GM06990 (cell line): ENCODE results near the gene PRIM1.
A peak's percentile ranks its signal among the peaks of the same experiment; 100 is the strongest.
"Not testable (repeated sequence)": the region's sequence is repeated elsewhere in the genome, so short reads cannot be mapped to it uniquely, and the experiment has no call there.

Experiments used
- DNase-seq: peaks from one replicate; pipeline ENCODE4 v3.0.0-alpha.2; 2011; ENCODE audit not compliant: insufficient read length; ENCODE audit errors: extremely low read depth
- H3K27me3 ChIP-seq: replicated peaks from 2 replicates; pipeline ENCODE4 v1.6.0; 2011; ENCODE audit warnings: low read length; ENCODE audit not compliant: control insufficient read depth, insufficient read depth
- H3K36me3 ChIP-seq: 2 replicates; pipeline ENCODE4 v1.5.1; 2011; ENCODE audit warnings: low read length; ENCODE audit not compliant: control insufficient read depth, insufficient read depth
- H3K4me3 ChIP-seq: replicated peaks from 2 replicates; pipeline ENCODE4 v1.5.1; 2011; ENCODE audit warnings: low read depth, mild to moderate bottlenecking, control low read depth, low read length
- TF ChIP-seq, protein P1 (sequence below): IDR thresholded peaks from 2 replicates; pipeline ENCODE4 v1.5.1; 2011; ENCODE audit warnings: low read length, control low read depth, mild to moderate bottlenecking, inconsistent platforms; ENCODE audit not compliant: insufficient read depth, poor library complexity, severe bottlenecking

The PRIM1 gene

DNA sequence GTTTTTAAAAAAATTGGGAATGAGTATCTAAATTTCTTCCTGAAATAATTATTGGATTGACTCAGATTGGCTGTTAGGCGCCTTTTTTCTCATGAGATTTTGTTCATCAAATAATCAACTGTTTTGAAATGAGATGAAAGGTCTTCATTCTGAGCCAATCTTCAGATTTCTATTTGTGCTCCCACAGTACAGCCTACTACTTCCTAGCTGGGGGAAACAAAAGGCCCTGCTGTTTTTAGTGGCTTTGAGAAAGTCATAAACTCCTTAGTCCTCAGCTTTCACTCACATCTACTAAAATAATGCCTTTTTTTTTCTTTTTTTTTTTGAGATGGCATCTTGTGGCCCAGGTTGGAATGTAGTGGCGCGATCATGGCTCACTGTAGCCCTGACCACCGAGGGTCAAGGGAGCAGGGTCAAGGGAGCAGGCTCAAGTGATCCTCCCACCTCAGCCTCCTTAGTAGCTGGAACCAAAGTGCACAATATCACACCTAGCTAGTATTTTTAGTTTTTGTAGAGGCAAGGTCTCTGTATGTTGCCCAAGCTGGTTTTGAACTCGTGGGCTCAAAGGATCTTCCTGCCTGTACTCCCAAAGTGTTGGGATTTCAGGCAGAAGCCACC is 42.3 kb downstream of the PRIM1 start:
- Histone ChIP-seq H3K36me3 (peaks cover 3% of the 10 kb centered on the region), H3K27me3 (no peaks in the 10 kb centered on the region), H3K4me3 (no peak overlapping the region)
- no peak for DNase-seq
- TF ChIP-seq, protein P1, sequence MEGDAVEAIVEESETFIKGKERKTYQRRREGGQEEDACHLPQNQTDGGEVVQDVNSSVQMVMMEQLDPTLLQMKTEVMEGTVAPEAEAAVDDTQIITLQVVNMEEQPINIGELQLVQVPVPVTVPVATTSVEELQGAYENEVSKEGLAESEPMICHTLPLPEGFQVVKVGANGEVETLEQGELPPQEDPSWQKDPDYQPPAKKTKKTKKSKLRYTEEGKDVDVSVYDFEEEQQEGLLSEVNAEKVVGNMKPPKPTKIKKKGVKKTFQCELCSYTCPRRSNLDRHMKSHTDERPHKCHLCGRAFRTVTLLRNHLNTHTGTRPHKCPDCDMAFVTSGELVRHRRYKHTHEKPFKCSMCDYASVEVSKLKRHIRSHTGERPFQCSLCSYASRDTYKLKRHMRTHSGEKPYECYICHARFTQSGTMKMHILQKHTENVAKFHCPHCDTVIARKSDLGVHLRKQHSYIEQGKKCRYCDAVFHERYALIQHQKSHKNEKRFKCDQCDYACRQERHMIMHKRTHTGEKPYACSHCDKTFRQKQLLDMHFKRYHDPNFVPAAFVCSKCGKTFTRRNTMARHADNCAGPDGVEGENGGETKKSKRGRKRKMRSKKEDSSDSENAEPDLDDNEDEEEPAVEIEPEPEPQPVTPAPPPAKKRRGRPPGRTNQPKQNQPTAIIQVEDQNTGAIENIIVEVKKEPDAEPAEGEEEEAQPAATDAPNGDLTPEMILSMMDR = no peak

DNA sequence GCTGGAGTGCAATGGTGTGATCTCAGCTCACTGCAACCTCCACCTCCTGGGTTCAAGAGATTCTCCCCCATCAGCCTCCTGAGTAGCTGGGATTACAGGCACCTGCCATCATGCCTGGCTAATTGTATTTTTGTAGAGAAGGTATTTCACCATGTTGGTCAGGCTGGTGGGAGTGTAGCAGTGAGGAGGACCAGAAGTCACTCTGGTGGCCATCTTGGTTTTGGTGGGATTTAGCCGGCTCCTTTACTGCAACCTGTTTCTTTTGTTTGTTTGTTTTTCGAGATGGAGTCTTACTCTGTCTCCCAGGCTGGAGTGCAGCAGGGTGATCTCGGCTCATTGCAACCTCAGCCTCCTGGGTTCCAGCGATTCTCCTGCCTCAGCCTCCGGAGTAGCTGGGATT is 47.6 kb downstream of the PRIM1 start:
- H3K36me3 ChIP-seq, H3K27me3 ChIP-seq, DNase-seq, H3K4me3 ChIP-seq: not testable (repeated sequence)

DNA sequence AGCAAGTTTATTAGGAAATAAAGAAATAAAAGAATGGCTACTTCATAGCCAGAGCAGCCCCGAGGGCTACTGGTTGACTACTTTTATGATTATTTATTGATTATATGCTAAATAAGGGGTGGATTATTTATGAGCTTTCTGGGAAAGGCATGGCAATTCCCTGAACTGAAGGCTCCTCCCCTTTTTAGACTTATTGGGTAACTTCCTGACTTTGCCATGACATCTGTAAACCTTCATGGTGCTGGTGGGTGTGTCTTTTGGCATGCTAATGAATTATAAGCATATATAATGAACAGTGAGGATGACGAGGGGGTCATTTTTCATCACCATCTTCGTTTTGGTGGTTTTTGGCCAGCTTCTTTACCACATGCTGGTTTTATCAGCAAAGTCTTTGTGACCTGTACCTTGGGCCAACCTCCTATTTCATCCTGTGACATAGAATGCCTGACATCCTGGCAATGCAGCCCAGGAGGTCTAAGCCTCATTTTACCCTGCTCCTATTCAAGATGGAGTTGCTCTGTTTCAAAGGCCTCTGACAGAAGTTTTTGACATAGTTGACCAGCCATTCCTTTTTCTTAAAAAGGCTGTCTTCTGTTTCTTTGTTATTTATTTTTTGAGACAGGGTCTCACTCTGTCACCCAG is 53.0 kb downstream of the PRIM1 start:
- H3K36me3 ChIP-seq = no peaks in the 10 kb centered on the region
- no peak for DNase-seq
- no peaks in the 10 kb centered on the region for H3K27me3 ChIP-seq
- H3K4me3 ChIP-seq = no peak overlapping the region
- TF ChIP-seq, protein P1 = no peak

DNA sequence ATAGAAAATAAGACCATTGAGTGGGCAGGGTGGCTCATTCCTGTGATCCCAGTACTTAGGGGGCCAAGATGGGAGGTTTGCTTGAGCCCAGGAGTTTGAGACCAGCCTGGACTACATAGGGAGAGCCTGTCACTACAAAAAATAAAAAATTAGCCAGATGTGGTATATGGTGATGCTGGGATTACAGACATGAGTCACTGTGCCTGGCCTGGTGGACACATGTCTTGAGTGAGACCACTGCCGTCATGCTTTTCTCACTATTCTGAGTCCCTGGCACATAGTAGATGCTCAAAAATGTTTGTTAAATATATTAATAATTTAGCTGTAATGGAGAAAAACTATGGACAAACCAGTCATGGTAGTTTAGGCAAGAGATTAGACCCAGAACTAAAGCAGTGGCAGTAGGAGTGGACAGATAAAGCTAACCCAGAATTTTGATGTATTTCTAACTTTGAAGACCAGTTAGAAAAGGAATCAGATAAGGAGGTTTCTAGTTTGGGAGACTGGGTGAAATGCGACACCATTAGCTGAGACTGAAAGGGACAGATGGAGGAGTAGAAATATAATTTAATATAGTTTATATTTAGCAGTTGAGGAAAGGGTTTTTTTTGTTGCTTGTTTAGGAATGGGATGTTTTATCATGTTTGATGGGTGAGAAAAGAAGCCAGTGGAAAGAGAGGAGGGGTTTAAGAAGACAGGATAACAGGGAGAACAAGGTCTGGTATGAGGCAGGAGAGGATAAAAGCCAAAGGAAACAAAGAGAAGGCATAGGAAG is 56.6 kb downstream of the PRIM1 start:
- Histone ChIP-seq H3K4me3 (no peak overlapping the region), H3K27me3 (no peaks in the 10 kb centered on the region), H3K36me3 (no peaks in the 10 kb centered on the region)
- DNase-seq = no peak
- TF ChIP-seq, protein P1 = no peak

DNA sequence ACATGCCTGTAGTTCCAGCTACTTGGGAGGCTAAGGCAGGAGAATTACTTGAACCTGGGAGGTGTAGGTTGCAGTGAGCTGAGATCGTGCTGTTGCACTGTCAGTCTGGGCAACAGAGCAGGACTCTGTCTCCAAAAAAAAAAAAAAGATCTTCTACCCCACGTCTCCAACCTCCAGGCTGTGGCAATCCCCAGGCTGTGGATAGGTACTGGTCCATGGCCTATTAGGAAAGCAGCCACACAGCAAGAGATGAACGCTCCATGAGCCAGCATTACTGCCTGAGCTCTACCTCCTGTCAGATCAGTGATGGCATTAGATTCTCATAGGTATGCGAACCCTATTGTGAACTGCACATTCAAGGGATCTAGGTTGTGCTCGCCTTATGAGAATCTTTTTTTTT is 58.0 kb downstream of the PRIM1 start:
- Histone ChIP-seq H3K36me3 (no peaks in the 10 kb centered on the region), H3K27me3 (no peaks in the 10 kb centered on the region), H3K4me3 (no peak overlapping the region)
- TF ChIP-seq, protein P1 = no peak
- DNase-seq = no peak

DNA sequence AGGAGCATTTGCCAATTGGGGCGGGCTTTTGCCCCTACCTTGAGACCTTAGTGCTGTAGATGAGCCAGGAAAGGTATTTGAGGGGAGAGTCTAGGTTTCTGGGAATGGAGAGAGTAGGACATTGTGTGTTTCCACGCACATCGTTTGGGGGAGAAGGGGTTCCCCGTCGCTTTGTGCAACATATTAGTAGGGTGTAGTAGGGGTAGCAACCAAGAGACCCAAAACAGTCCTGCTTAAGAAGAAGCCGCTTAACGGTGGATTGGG is 63.3 kb downstream of the PRIM1 start:
- DNase-seq = no peak
- H3K36me3 ChIP-seq = no peaks in the 10 kb centered on the region
- TF ChIP-seq, protein P1 = no peak
- H3K27me3 ChIP-seq = no peaks in the 10 kb centered on the region
- H3K4me3 ChIP-seq = peak overlapping the region; percentile 64
